ENCODE results near the gene MBP.

DNA sequence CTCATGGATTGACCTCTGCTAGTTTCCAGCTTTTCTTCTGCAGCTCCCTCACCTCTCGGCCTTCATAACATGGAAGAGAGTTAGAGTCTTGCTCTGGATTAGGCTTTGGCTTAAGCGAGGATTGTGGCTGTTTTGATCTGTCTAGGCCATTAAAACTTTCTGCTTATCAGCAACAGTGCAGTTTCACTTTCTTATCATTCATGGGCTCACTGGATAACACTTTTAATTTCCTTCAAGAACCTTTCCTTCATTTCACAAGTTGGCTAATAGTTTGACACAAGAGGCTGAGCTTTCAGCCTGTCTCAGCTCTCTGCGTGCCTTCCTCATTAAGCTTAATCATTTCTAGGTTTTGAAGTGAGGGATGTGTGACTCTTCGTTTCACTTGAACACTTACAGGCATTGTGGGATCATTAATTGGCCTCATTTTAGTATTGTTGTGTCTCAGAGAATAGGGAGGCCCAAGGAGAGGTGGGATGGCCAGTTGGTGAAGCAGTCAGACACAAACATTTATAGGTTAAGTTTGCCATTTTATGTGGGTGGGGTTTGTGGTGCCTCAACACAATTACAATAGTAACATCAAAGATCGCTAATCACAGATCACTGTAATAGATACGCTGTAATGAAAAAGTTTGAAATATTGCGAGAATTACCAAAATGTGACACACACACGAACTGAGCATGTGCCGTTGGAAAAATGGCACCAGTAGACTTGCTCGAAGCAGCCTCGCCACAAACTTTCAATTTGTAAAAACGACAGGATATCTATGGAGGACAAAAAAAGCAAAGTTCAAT, 180.9 kb downstream of the MBP start:
- no peak for TF ChIP-seq POLR2A (IDR thresholded peaks at IDR 0.05; ENCODE audit: low read depth, low read length)
- TF ChIP-seq POLR2AphosphoS5 (IDR thresholded peaks at IDR 0.05; ENCODE audit: low read depth, low read length) = no peak
- TF ChIP-seq TAF1 (IDR thresholded peaks at IDR 0.05; ENCODE audit: low read depth, low read length) = no peak
- TF ChIP-seq SPI1 (IDR thresholded peaks at IDR 0.05; ENCODE audit: low read depth, low read length) = no peak
- TF ChIP-seq PAX5 (IDR thresholded peaks at IDR 0.05; ENCODE audit: insufficient read depth, low read length, severe bottlenecking) = no peak
- no peak for TF ChIP-seq POU2F2 (IDR thresholded peaks at IDR 0.05; ENCODE audit: low read depth, low read length)

Data from GM12891 (cell line).